GM21619 (cell line): Measurements from ENCODE around the gene PTGDR.

ENCODE experiments used
- ATAC-seq: cut with Tn5 transposase; IDR thresholded peaks from one replicate; pipeline ENCODE4 v1.9.1; 2021; ENCODE audit not compliant: unreplicated experiment

PTGDR gene, protein sequence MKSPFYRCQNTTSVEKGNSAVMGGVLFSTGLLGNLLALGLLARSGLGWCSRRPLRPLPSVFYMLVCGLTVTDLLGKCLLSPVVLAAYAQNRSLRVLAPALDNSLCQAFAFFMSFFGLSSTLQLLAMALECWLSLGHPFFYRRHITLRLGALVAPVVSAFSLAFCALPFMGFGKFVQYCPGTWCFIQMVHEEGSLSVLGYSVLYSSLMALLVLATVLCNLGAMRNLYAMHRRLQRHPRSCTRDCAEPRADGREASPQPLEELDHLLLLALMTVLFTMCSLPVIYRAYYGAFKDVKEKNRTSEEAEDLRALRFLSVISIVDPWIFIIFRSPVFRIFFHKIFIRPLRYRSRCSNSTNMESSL

DNA sequence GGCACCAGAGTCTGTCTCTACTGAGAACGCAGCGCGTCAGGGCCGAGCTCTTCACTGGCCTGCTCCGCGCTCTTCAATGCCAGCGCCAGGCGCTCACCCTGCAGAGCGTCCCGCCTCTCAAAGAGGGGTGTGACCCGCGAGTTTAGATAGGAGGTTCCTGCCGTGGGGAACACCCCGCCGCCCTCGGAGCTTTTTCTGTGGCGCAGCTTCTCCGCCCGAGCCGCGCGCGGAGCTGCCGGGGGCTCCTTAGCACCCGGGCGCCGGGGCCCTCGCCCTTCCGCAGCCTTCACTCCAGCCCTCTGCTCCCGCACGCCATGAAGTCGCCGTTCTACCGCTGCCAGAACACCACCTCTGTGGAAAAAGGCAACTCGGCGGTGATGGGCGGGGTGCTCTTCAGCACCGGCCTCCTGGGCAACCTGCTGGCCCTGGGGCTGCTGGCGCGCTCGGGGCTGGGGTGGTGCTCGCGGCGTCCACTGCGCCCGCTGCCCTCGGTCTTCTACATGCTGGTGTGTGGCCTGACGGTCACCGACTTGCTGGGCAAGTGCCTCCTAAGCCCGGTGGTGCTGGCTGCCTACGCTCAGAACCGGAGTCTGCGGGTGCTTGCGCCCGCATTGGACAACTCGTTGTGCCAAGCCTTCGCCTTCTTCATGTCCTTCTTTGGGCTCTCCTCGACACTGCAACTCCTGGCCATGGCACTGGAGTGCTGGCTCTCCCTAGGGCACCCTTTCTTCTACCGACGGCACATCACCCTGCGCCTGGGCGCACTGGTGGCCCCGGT is at the start of gene PTGDR:
TSS of gene PTGDR (plus strand) at position 198 of the 778 bp plus-strand sequence. CDS start at position 315, 117 bp downstream.
- ATAC-seq, result no peak

DNA sequence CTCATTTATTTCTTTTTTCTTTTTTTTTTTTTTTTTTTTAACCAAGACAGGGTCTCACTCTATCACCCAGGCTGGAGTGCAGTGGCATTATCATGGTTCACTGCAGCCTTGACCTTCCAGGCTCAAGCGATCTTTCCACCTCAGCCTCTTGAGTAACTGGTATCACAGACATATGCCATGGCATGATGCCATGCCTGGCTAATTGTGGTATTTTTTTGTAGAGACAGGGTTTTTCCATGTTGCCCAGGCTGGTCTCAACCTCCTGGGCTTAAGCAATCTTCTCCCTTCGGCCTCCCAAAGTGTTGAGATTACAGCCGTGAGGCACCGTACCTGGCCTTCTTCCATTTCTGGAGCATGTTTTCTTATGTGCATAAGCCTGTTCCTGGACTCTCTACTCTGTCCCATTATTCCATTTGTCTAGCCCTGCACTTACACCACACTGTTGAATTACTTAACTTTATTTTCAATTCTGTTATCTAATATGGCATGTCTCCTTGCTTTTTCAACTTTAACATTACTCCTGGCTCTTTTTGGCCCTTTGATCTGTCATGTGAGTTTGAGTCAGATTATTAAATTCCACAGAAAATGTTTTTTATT is 47.9 kb upstream of the PTGDR start:
- no peak for ATAC-seq

DNA sequence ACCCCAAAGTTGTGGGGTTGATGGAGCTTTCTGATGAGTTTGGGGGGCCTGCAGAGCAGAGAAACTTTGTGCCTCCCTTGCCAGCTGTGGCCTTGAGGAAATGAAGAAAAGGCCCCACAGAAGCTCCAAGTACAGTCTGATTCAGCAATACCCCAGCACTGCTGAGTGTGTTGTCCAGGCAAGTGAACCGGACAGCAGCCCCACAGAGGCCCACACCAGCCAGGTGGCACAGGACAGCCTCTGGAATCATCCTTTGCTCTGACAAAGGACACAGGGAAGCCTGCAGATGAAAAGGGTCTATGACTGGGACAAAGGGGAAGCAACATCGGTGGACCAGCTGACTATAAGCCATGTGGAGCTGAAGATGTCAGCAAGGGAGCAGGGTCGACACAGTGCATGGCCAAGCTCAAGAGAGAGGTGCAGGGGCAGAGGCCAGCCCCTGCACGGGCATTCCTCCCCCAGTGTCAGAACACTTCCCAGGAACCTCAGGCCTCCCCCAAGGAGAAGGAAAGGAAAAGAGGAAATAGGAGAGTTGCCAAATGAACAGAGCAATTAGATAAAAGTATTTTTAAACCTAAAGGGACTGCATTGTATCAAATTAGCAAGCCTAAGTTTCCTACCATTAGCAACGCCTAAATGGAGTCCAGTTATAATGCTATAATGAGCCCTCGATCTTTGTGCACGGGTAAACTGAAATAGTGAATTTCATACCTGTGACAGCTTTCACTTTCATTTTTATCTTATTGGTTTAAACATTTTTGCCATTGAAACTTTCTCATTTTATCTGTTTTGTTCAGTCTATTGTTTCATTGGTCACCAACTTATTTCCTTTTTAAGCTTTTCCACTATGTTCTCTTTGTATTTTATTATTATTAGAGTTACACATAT is 46.3 kb upstream of the PTGDR start:
- ATAC-seq, result no peak

DNA sequence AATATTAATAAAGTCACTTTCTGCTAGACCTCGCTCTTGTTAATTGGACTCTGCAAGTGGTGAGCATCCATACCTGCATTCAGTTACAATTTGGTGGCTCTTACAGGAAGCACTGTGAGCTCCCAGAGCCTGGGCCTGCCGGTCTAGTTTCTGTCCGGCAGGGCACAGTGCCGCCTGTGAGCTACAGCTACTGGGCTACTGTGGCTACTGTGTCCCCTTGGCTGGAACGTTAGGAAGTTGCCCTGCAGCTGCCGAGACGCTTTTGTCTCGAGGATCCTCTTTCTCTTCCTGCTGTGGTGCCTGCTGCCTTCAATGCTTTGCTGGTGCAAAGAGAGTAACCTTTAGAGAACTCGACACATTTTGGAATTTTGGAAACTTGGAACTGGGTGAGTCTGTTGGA is 44.6 kb upstream of the PTGDR start:
- ATAC-seq, result no peak

DNA sequence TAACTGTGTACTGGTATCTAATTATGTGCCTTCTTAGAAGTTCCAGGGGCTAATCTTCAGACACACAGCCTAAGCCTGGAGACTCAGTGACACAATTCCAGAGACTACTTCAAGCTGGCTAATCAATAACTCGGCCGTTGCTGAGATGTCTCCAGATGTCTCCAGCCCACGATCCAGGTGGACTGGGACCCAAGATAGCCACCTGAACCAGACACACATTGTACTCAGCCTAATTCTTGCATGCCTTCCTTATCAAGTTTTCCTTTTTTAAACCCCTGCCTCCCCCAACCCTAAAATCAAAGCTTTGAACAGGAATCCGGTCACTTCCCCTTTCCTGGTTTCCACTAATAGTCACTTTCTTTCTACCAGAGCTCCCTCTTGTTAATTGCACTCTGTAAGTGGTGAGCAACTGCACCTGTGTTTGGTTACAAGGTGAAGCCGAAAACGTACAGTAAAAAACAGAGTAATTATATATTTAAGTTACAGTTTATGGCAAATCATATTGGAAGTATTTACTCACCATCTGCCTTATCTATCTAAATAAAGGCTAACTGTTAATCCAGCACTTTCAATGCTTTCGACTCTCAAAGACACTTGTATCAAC is 39.8 kb upstream of the PTGDR start:
- no peak for ATAC-seq

DNA sequence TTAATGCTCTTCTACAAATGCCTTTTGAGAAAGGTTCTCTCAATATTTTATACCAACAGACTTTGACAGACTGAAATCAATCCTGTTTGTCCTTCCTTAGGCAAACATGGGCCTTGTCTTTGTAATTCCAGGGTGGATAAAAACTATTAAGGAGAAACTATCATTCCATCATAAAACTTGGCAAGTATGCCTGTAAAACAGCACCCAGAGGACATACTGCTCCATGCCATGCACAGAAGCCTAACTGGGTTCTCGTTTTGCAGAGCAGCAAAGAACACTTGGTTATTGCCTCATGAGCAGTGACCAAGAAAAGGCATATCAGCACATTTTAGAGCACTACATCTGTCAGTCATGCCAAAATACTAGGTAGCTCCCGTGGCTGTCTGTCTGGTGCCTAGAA is 33.8 kb upstream of the PTGDR start:
- no peak for ATAC-seq

DNA sequence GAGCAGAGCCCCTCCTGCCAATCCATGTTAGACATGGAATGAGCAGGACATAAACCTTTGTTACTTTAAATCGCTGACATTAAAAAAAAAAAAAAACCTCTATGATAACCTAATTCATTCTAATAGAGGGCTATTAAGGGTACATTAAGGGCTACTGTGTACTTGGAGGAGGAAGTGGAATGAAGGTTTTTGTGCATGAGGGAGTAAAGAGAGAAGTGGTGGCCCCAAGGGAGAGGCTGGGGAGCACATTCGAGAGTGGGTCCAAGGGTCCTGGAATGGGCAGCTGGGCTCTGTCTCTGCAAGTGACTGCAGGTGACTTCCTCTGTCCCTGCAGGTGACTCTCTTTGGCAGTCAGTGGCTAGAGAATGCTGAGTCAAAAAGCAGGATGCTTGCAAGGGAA is 32.1 kb upstream of the PTGDR start:
- ATAC-seq, result no peak

DNA sequence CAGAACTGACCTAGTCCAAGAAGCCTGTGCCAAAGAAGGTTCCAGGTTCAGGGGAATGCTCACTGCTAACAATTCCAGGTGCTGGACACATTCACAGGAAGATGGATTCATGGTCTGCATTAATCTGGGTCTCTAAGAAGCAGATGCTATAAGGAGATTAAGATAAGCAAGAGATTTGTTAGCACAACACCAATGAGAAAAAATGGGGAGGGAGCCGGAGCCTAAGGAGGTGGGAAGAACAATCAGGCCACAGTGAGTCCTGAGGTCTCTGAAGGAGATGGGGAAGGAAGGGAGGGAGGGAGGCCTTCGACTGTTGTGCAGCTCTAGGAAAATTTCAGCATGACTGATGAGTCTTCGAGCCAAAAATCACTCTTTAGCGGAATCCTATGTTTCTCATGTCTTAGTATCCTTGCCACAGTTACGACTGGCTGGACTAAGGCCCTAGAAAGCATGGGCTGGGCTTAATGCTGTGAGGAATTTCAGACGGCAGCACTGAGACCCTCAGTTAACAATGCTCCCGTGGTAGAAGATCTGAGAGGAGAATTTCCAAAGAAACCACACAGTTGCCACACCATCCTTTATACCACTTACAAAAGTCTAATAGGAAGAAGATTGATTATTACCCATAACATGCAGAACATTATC is 31.5 kb upstream of the PTGDR start:
- ATAC-seq, result no peak

DNA sequence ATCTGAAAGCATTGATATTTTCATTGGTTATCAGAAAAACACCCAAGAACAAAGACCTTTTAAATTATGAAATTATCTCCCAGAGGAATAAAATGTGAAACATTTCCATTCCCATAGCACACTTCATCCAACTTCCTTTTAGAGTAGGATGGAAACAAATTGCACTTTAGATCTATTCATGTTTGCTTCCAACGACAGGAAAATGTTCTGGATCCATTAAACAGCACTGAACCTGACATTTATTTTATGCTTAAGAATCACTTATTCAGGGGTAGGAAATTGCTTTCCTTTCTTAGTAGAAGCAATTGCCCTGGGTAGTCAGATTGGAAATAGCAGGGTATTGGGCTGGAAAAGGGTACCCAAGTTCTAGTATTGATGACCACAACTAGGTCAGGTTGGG is 28.8 kb upstream of the PTGDR start:
- ATAC-seq, result no peak

DNA sequence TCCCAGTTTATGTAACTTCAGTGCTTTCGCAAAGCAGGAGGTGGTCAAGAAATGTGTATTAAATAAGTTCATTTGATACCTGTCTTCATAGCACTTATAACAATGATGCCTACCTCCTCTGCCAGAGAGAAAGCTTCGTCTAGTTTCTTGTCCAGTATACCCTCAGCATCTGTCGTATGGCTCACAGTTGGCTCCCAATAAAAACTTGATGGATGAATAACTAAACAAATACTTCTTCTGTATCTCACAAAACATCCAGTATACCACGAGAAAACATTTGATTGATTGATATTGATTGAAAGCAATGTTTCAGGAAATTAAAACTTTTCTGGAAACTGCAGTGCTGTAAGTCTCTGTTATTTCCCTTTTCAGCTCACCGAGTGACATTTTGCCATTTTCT is 26.9 kb upstream of the PTGDR start:
- no peak for ATAC-seq

DNA sequence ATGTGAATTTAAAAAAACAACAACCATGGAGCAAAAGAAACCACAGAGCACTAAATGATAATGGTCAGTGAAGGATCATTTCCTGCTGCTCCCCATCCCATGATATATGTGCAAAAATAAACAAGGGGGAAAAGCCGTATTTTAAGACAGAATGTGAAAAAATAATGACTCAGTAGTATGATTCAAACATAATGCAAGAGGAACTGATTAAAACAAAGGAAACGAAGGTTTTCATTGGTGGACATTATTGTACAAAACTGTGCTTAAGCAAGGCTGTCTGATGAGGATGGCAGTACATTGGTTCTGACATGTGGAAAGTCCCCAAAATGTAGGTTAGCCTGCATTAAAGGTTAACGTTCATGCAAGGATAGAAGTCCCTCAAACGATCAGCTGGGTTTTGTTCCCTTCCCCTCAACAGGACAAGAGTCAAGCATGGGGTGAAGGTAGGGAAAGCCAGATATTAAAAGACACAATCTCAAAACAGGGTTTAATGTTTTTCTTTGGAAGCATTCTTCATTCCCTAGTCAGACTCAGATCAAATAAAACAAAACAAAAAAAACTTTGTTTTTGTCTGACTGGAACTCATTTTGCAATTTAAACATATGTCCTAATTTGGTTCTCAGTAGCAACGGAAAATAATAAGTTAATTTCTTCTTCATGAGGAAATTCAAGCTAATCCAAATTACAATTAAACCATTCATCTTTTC is 26.3 kb upstream of the PTGDR start:
- no peak for ATAC-seq

DNA sequence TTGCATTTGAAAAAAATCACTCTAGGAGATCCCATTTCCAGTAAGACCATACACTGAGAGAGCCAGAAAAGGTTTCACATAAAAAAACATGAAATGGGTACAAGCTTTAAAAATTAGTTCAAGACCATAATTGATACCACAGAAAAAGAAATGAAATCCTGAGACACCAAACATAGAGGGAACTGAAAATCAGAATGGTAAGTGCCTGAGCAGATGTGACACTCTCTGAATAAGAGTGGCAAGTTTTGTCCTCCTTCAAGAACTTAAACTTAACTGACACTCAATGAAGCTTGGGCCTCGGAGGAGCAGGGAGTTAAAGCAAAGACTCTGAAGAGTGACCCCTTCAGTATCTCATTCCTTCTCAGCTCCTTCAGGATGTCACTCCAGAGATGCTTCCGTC is 23.2 kb upstream of the PTGDR start:
- peak; percentile 80 for ATAC-seq

DNA sequence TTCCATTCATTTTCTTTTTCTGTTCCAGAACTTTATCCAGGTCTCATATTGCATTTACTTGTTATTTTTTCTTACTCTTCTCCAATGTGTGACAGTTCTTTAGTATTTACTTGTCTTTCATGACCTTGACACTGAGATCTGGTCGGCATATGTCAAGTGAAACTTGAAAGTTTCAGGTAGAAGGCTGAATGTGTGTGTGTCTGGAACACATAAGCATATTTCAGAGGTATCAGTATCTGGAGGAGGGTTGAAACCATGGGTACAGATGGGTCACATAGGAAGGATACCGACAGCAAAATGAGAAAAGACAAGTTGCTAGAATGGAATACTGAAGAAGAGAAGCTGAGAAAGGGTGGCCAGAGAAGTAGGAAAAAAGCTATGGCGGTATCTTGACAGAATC is 22.5 kb upstream of the PTGDR start:
- ATAC-seq, result peak; percentile 37

DNA sequence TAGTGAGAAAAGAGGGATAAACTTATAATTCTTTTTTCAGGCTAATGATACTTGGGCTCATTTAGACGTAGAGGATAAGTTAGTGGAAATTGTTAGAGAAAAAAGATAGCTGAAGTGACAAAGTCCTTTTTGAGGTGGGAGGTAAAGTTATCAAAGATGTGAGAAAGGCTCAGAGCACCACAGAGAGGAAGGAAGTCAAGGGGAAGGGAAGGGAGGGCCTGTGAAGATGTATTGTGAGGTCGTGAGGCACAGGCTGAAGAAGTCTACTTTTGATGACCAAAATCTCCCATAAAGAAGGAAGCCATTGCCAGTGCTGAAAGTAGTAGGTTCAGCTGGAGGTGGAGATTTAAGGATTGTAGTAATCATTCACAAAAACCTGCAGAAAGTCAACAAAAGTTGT is 19.4 kb upstream of the PTGDR start:
- ATAC-seq, result no peak

DNA sequence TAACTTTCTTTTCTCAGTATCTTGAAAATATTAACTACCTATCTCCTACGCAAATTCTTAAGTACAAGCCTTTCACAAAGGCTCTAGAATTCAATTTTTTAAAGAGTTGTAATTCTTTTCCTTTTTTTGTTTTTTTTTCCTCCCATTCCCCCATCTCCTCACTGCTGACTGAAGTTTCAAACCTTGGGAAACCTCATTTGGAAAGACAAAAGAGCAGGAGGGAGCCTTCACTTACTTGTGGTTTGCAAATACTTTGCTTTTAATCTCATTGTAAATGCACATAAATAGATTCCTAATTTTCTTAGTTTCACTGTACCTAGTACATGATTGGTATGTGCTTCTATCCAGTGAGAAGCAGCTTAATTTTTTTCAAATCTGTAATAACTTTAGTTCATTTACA is 15.8 kb upstream of the PTGDR start:
- ATAC-seq, result no peak

DNA sequence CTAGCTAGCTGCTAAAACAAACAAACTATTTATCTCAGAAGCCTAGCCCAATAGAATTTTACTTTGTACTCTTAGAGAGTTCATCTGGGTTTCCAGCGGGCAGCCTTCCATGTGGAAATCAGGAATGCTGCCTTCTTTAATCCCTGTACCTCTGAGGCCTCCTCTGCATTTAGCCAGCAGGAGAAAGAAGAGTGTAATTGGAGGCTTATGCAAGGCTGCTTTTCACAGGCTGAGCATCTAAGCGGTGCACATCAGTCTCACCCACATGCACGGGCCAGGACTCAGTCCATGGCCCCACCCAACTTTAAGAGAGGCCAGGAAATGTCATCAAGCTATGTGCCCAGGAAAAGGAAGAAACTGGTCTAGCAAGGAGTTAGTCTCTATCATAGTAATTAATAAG is 14.0 kb upstream of the PTGDR start:
- ATAC-seq, result no peak

DNA sequence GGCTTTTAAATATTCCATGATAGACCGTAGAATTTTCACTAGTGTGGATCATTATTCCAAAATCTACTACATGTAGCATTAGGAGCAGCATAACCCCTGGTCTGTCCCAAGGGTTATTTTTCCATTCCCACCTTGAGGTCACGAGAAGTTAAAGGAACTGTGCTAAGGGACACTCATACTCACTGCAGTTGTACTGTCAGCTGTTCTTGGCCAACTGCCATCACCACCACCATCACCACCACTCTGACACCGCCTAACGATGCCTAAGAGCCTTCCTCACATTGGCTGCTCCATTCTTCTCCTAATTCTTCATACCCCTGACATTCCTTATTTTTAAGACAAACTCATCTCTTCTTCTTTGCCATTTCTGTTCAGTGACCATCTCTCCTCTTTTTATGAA is 13.4 kb upstream of the PTGDR start:
- no peak for ATAC-seq

DNA sequence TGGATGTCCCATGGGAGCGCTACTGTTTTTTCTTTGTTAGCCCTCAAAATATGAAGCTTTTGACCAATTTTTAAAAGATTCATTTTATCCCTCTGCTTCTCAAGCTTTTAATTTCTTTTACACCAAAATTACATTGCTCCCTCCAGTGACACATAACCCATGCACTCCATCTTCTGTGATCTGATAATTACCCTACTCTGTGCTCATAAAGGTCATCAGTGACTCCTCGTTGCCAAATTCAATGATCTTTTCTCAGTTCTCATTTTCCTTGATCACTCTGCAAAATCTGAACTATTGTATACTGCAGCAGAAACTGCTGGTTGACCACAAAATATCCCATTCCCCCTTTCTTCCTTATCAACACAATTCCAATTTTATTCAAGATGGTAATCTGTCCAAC is 8.7 kb upstream of the PTGDR start:
- ATAC-seq, result no peak

DNA sequence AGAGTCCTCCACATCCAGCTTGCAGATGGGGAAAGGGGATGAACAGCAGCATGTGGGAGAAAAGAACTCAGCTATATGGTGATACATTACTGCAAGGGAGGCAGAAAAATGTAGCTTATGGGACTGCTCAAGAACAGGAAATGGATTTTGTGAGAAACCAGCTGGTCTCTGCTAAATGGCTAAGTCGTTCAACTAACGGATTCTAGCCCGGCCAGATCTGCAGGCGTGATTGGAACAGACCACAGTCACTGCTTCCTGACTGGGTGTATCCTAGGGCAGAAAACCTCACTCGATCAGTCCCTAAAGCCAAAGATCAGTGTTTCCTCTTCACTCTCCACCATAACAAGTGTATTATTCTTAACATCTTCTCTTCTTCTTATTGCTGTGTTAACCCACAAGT is 8.1 kb upstream of the PTGDR start:
- ATAC-seq, result no peak

DNA sequence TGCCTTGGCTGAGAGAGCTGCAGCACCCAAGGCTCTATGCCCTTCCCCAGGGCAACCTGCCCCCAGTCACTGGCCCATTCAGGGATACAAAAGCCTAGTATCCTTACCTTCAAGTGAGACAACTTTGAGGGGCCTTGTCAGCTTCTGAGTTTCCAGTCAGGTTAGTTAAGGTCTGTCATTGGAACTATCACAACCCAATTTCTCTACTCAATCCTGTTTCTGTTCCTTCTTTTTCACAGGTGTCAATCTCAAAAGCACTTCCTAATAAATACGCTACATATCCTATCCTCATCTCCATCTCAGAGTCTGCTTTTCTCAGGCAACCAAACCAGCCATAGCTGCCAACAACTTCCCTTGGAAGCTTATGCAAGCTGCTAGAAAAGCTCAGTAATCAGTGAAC is 4.9 kb upstream of the PTGDR start:
- ATAC-seq, result no peak
